HL-60/S4 (cell line): Measurements from ENCODE around the gene ZFR.
"Not testable (repeated sequence)": the region's sequence is repeated elsewhere in the genome, so short reads cannot be mapped to it uniquely, and the experiment has no call there.

ENCODE experiments used
- in situ Hi-C: fragments of 300-500 bp; cut with MboI; formaldehyde crosslinking; loops from 2 replicates; pipeline ENCODE4 v1.14.3; 2022; ENCODE audit warnings: low sequenced_read_pairs

Gene ZFR

DNA sequence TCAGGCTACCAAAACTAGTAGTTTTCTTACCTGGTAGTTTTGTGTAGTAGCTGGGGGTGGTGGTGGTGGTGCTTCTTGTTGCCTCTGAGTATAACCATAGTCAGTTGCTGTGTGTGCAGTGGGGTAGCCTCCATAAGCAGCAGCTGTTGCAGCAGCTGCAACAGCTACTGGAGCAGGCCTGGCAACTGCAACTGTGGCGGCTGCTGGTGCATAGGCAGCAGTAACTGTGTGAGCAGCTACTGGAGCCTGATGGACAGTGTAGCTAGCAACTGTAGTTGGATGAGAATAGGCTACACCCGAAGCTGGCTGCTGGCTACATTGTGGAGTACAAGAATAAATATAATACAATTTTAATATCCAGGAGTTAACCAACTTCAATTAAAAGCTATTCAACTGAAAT is 24.7 kb downstream of the ZFR start:
- in situ Hi-C loops = no loop called here

DNA sequence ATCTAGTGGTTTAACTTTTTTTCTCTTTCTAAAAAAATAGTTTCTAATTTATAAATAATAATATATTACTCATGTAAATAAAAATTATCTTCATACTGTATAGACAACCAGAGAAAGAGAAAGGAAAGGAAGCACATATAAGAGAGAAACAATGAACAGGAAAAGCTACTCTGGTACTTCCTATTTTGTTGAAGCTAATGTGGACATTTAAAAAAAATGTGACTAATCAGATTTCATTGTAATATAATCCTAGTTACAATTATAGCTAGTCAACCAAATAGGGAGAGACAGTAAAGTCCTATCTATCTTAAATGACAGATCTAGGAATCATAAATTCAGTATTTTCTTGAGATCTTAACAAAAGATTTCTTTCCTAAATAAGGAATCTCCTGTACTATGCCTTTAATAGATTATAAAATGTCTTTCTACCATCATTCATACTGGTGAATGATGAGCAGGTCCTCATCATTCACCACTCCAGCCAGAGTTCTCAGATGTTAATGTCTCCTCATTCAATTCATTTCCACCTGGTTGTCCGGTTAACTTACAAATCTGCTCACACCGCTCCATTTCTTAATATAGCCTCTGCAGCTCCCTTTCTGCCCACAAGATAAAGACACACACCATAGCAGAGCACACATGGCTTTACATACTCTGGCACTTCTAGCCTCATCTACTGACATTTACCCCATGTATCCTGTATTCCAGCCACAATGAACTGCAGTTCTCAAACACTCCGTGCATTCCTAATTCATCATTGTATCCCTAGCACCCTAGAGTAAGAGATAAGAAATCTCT is 30.9 kb downstream of the ZFR start:
- in situ Hi-C loops = no loop called here

DNA sequence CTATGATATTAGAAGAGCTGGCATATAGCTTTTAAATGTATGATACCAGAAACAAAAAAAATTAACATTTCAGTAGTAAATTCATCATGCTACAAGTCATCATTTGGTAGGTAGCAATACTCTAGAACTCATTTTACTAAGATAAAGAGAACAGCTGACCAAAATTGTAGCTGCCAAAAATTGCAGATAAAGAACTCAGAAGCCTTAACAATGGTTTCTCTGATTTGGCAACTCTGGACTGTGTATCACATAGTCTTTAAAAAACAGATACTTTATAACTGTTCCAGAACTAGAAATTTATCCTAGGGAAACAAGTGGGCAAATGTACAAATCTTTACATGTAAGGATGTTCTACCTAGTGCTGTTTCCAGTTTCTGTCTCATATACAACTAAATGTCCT is 33.9 kb downstream of the ZFR start:
- in situ Hi-C loops = no loop called here

DNA sequence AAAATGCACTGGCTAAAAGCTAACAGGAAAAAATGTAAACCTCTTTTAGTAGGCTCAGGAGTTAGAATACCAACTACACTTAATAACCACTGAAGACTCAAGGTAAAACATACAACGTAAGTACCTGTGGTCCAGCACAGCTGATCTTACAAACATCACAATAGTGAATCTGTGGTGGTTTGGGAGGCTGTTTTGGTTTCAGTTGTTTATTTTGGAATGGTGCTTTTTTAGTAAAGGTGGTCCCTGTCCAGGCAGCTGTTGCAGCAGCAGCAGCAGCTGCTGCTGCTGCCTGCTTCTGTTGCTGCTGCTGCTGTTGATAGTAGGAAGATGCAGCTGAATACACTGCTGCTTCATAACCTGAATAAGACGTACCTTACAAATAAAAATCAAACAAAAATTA is 37.9 kb downstream of the ZFR start:
- in situ Hi-C loops = no loop called here

DNA sequence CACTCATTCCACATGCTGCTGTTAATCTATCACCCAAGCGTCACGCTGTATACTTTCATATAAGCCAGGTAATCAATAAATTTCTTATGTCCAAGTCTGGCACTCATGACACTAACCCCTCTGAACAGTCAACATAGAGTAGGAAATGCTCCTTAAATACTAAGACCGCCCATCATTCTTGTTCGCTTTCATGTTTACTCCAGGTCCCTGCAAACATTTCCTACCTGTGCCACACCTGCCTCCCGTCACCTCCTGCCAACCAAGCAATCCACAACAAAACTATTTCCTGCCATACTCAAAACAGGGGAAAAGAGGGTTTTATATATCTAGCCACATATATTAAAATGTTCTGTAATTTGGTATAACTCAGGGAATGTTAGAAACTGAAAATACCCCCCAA is 39.0 kb downstream of the ZFR start:
- in situ Hi-C loops = no loop called here

DNA sequence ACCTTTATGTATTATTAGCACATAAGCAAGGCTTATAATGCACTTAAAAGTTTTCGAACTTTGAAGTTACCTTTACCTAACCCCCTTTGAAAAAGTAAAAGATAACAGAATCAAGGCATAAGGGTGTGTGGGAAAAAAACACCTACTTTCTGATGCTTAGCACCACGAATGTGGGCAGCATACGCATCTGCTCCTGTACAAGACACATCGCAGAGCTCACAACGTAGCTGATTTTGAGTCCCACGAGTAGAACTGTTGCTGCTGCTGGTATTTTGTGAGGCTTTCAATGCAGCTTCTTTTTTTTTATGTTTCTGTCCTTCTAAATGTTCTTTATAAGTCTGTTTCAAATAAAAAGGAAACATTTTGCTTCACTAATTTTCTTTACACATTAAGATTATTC is 40.8 kb downstream of the ZFR start:
- in situ Hi-C loops = no loop called here

DNA sequence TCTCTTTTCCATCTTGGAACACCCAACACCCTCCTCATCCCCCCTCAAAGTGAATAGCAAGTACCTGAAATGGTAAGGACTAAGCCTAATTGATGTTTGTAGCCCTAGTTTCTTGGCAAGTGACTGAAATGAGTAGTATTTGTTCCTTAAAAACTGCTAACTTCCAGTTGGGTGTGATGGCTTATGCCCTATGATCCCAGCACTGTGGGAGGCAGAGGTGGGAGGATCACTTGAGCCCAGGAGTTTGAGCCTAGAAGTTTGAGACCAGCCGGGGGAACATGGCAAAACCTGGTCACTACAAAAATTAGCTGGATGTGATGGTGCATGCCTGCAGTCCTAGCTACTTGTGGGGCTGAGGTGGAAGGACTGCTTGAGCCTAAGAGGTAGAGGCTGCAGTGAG is 44.1 kb downstream of the ZFR start:
- in situ Hi-C loops = no loop called here

DNA sequence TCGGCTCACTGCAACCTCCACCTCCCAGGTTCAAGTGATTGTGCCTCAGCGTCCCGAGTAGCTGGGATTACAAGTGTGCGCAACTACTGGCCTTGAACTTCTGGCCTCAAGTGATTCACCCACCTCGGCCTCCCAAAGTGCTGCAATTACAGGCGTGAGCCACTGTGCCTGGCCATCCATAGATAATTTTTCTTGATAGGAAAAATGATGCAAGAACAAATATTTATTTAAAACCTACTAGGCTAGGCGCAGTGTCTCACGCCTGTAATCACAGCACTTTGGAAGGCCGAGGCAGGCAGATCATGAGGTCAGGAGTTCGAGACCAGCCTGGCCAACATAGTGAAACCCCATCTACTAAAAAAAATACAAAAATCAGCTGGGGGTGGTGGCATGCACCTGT is 45.8 kb downstream of the ZFR start:
- in situ Hi-C loops = not testable (repeated sequence)

DNA sequence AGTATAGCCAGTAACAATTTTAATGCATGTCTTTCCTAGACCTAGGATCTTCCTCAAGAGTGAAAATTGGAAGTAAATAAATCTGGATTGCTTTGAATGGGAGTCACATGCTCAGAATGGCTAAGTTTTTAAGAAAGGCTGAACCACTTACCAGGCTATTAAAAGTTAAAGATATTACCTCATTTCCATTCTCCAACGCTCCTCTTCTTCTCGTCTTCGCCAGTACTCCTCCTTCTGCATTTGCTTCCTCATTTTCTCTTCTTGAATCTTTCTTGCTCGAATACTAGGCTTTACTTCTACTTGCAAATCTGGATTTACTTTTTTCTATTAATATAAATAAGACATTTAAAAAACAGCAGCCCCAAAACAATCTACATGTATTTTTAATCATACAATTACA is 49.6 kb downstream of the ZFR start:
- in situ Hi-C loops = no loop called here

DNA sequence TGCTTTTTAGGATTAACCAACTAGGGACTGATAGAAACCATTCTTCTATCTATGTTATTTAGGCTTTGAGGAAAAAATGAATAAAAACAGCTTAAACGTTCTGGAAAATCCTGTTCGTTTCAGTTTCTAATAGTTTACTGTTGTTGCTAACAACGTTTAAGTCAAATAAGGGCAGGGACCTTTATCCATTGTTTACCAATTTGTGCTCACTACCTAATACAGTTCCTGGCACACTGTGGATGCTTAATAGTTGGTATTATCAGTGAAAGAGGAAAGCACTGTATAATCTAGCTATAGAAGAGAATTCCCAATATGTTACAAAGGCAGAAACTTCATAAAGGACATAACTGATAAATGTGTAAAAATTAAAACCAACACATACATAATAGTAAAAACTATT is 52.5 kb downstream of the ZFR start:
- in situ Hi-C loops = no loop called here

DNA sequence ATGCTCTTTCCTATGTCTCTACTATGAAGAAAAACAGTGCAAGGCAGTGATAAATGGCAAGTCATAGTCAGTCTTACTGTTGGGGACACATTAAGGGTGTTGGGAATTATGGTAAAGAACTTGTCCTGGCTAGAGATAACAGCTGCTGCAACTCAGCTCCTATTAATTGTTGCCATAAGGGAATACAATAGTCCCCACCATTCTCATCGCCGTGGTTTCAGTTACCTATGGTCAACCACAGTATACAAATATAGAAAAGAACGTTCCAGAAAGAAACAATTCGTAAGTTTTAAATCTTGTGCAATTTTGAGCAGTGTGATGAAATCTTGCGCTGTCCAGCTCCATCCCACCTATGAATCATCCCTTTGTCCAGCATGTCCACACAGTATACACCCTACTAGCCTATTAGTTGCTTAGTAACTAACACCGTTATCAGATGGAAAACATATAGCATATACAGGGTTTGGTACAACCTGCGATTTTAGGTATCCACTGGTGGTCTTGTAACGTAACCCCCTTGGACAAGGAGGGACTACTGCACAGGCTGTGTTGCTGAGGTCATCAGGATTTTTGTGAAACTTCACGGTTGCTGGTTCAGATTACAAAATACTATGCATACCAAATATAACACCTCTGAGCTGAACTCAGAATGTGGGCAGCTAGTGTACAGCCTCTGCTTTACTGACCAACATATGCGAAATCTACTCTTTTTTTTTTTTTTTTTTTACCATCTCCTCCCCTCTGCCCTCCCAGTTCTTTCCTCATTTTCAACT is 53.5 kb downstream of the ZFR start:
- in situ Hi-C loops = no loop called here

DNA sequence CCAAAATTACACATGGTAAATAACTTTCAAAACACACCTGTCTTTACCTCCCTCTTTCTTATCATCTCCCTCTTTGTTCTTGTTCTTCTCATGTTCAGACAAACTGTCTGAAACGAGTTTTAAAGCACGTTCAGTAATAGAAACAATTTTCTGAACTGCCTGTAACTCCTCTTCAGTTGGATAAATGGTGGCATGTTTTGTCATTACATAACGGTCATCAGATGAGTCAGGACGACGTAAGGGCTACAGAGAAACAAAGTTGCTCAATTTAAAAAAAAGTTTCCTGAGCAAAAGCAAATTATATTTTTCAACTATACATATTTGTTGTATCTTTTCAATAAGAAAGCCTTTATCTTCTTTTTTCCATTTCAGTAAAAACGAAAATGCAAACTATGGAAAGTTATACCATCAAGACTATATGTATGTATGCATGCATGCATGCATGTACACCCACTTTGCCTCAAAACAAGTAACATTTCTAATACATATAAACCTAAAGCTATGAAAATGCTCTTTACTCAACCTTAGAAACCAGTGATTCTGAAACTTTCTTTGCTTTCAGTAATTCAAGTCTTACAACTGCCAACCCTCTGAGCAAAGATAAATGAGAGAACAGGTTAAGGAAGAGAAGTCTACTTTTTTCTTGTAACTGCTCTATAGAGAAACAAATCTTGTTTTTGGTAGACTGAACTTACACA is 56.0 kb downstream of the ZFR start:
- in situ Hi-C loops = no loop called here

DNA sequence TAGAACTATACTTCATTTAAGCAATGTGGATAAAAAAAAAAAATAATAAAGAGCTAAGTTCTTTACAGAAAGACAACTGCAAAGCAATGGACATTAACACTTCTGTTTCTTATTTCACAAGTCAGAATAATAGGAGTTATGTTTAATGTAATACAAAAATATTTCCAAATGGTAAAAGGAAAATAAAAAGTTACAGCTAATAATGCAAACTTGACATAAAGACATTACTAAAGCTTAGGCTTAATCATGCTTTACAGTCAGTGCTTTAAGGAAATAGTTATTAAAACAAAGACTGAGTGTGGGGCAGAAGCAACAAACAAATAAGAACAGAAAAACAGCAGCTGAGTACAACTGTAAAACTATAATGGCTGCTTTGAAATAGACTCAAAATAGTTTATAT is 56.7 kb downstream of the ZFR start:
- in situ Hi-C loops = no loop called here

DNA sequence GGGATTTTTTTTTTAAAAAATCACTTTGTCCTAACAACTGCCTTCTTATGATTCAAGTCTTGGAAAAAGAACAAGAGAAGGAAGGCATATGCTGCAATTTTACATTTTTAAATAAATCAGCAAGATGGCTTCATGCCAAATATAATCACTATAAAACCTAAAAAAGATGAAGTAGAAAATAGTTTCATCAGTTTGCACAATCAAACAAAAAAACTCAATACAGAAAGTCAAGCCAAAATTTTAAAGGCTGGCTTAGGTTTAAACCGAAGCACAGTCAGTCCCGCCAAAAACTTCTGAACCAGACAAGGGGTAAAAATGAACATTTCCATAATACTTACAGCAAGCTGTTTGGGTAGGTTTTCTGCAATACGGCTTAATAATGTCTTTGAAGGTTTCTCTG is 57.3 kb downstream of the ZFR start:
- in situ Hi-C loops = no loop called here

DNA sequence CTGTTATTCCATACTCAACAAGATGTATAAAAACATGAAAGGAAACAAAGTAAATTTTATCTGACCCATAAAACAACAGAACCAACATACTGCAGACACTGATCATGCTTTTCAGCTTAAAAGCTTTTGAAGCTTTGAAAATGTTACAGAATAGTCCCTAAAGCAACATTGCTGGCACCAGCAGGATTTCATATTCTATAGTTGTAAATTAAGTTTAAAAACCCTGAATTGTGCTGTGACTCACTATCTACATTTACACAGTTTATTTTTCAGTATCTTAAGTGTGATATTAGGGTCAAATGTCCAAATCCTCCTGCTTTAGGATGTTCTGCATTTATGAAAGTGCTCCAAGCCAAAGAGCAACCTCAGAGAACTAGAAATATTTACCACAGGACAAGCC is 59.9 kb downstream of the ZFR start:
- in situ Hi-C loops = no loop called here

DNA sequence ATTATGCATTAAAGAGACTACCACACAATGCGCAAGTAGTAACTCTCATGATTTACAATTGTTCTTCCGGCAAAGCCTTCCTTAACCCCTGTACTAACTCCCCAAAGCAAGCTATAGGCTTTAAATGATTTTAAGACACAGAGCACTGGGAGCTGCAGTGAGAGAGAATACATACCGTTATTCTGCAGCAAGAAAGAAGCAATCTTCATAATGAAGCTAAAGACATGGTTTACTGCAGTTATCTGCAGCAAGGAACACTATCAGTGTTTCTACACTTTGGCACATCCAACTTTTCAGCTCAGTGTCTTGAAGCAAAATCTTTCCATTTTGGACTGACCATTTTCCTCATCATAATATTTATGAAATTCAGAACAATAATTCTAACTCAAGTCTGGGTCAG is 61.0 kb downstream of the ZFR start:
- in situ Hi-C loops = no loop called here

DNA sequence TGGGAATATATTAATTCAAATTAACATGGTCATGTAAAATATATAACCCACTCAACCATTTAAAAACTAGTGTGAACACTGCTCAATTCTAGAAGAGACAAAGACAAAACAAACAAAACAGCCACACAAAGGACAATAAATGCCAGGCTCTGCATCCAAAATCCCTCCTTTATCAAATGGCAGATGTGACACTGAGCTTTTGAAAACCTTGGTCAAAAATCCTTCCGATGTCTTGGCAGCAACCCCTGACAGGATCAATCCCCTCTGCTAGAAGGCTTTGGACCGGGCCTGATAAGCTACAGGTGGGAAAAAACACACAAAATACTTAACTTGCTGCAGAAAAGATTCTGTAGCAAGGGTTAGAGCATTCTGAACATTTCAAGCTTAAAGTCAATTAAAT is 61.5 kb downstream of the ZFR start:
- in situ Hi-C loops = no loop called here

DNA sequence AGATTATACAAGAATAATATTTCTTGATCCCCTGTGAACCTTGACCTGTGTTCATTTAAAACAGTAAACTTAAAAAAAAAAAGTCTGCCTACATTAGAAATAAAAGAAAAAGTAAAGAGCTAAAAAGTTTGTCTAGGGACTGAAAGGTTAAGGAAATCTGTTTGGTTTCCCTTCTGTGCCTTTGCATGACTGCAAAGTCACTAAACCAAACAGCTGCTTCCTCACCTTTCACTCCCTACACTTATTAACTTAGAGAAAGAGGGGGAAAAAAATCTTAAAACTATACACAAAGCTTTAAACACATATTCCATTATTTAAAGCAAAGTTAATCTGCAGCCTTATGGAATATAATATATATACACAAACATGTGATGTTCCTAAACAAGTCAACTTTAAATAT is 65.1 kb downstream of the ZFR start:
- in situ Hi-C loops = no loop called here

DNA sequence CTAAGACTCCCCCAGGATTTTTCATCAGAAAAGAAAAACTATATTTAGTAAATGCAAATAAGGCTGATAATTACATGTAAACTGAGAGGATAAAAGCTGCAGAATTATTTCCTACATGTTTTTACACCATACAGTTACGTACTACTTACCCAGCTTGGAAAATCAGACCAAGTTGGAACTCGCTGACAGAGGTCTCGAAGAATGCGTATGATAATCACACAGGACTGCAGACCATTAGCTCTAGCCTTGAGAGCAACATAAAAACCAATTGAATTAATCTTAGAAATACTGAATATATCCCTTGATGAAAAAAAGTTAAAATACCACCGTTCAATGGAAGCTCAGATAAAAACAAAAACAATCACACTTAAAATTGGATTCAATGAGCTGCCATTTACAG is 65.6 kb downstream of the ZFR start:
- in situ Hi-C loops = no loop called here

DNA sequence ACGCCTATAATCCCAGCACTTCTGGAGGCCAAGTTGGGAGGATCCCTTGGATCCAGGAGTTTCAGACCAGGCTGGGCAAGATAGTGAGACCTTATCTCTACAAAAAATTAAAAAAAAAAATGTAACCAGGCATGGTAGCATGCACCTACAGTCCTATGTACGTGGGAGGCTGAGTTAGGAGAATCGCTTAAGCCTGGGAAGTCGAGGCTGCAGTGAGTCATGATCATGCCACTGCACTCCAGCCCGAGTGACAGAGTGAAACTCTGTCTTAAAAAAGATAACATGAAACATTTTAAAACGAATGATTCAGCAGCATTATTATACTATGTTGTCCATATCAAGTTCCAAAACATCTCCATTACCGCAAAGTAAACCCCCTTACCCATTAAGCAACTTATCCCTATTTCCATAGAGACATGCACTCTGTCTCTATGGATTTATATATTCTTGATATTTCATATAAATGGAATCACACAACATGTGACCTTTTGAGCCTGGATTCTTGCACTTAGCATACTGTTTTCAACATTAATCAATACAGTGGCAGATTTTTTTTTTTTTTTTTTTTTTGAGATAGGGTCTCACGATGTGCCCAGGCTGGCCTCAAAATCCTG is 74.9 kb downstream of the ZFR start:
- in situ Hi-C loops = no loop called here

DNA sequence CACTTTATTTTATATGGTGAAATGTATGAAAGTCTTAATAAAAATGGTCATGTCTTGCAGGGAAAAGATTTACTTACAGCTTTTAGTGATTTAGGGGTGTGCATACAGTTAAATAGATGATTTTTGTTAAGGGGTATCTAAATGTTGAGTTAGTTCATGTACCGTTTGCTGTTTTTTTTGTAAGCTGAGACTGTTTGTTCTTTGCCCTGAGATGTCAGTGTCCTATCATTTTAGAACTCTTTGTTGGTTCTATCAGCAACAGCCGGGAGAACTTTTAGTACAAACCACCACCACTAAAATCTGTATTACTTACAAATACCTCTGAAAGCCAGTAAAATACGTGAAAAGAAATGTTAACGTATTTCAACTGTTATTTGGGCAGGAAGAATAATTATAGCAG is 75.5 kb downstream of the ZFR start:
- in situ Hi-C loops = no loop called here

DNA sequence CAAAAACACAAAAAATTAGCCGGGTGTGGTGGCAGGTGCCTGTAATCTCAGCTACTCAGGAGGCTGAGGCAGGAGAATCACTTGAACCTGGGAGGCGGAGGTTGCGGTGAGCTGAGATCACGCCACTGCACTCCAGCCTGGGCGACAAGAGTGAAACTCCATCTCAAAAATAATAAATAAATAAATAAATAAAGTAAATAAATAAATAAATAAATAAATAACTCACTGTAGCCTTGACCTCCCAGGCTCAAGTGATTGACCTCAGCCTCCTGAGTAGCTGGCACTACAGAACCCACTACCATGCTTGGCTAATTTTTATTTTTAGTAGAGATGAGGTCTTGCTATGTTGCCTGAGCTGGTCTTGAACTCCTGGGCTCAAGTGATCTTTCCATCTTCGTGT is 77.3 kb downstream of the ZFR start:
- in situ Hi-C loops = not testable (repeated sequence)
